ENCODE data around the gene COL13A1.

Gene COL13A1

DNA sequence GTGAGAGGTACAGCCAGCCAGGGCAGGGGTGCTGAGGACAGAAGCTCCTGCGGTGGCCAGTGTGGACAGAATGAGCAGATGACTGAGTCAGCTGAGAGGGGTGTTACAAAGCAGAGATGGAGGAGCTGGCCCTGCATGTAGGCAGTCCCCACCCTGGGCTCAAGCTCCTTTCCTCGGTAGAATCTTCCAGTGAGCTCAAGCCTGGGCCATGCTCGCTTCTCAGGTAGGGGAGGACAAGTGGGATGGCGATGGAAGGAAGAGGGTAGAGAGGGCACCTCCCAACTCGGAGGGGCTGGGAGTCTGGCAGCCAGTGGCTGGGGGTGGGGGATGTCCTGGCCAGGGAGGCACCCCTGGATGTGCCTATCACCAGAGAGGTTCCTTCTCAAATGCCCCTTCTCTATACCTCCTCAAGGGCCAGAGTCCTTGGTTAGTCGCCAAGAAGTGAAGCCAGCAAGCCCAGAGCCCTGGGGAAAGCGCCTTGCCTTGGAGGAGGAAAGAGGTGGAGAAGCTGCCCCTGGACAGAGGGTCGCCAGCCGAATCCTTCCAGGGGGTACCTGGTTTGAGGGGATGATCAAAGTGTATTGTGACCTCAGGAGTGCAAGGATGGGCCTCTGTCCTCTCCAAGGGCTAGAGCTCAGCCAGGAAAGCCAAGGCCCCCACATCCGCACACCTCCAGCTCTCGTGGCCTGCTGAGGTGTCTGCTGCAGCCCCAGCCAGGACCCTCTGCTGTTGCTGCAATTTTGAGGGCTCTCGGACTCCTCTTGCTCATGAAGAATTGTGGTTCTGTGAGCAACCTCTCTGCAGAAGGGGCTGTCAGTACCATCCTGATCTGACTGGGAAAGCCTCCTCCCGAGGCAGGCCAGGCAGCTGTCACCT, 162.4 kb downstream of the COL13A1 start:
- TF ChIP-seq, protein P1, sequence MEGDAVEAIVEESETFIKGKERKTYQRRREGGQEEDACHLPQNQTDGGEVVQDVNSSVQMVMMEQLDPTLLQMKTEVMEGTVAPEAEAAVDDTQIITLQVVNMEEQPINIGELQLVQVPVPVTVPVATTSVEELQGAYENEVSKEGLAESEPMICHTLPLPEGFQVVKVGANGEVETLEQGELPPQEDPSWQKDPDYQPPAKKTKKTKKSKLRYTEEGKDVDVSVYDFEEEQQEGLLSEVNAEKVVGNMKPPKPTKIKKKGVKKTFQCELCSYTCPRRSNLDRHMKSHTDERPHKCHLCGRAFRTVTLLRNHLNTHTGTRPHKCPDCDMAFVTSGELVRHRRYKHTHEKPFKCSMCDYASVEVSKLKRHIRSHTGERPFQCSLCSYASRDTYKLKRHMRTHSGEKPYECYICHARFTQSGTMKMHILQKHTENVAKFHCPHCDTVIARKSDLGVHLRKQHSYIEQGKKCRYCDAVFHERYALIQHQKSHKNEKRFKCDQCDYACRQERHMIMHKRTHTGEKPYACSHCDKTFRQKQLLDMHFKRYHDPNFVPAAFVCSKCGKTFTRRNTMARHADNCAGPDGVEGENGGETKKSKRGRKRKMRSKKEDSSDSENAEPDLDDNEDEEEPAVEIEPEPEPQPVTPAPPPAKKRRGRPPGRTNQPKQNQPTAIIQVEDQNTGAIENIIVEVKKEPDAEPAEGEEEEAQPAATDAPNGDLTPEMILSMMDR (IDR thresholded peaks at IDR 0.05; ENCODE audit: poor library complexity, severe bottlenecking), result no peak
- H3K9me3 ChIP-seq (ENCODE audit: severe bottlenecking), result no peaks in the 10 kb centered on the region
- no peaks in the 10 kb centered on the region for H3K27me3 ChIP-seq (ENCODE audit: insufficient read depth, poor library complexity, severe bottlenecking)
- H3K4me1 ChIP-seq (ENCODE audit: insufficient read depth, poor library complexity, severe bottlenecking), result no peaks in the 10 kb centered on the region
- no peak overlapping the region for H3K27ac ChIP-seq (ENCODE audit: poor library complexity, severe bottlenecking)
- DNase-seq (ENCODE audit: low spot score) (no peak), ATAC-seq (ENCODE audit: low read depth) (no peak)
- no peaks in the 10 kb centered on the region for H3K36me3 ChIP-seq (ENCODE audit: low read depth)
- no peak overlapping the region for H3K4me3 ChIP-seq (ENCODE audit: severe bottlenecking)

GRCh38 chr10:69965086-69965485, 163.4 kb downstream of the COL13A1 start:
- TF ChIP-seq, protein P1 (IDR thresholded peaks at IDR 0.05; ENCODE audit: poor library complexity, severe bottlenecking), result no peak
- no peaks in the 10 kb centered on the region for H3K36me3 ChIP-seq (ENCODE audit: low read depth)
- H3K4me3 ChIP-seq (ENCODE audit: severe bottlenecking), result no peak overlapping the region
- DNase-seq (ENCODE audit: low spot score), result no peak
- no peaks in the 10 kb centered on the region for H3K9me3 ChIP-seq (ENCODE audit: severe bottlenecking)
- H3K4me1 ChIP-seq (ENCODE audit: insufficient read depth, poor library complexity, severe bottlenecking), result no peaks in the 10 kb centered on the region
- no peak overlapping the region for H3K27ac ChIP-seq (ENCODE audit: poor library complexity, severe bottlenecking)
- no peaks in the 10 kb centered on the region for H3K27me3 ChIP-seq (ENCODE audit: insufficient read depth, poor library complexity, severe bottlenecking)
- no peak for ATAC-seq (ENCODE audit: low read depth)

- Histone ChIP-seq H3K27me3 (ENCODE audit: insufficient read depth, poor library complexity, severe bottlenecking) (no peaks in the 10 kb centered on the region), H3K36me3 (ENCODE audit: low read depth) (no peaks in the 10 kb centered on the region), H3K4me1 (ENCODE audit: insufficient read depth, poor library complexity, severe bottlenecking) (no peaks in the 10 kb centered on the region), H3K9me3 (ENCODE audit: severe bottlenecking) (no peaks in the 10 kb centered on the region), H3K27ac (ENCODE audit: poor library complexity, severe bottlenecking) (no peak overlapping the region), H3K4me3 (ENCODE audit: severe bottlenecking) (no peak overlapping the region)
- ATAC-seq (ENCODE audit: low read depth) (no peak), DNase-seq (ENCODE audit: low spot score) (no peak)
- TF ChIP-seq, protein P1 (IDR thresholded peaks at IDR 0.05; ENCODE audit: poor library complexity, severe bottlenecking), result no peak
Observed at GRCh38 chr10:69965919-69966662, 164.4 kb downstream of the COL13A1 start.

DNA sequence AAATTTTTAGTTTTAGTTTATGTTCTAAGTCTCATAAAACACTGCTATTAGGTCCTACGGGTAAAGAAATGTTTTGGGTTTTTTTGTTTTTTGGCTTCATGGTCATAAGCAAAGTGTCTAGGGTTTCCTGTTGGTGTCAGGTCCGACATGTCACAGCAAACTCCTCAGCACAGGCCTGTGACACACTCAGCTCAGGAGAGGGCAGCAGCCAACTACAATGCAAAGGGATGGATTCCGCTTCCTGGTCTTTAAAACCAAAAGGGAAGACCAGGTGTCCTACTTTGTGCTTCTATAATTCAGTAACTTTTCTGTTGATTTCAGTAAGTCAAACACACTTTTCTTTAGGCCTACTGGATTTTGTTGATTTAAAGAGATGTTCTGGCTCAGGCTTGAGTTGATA, 167.1 kb downstream of the COL13A1 start:
- Histone ChIP-seq H3K4me3 (ENCODE audit: severe bottlenecking) (no peak overlapping the region), H3K9me3 (ENCODE audit: severe bottlenecking) (no peaks in the 10 kb centered on the region), H3K27me3 (ENCODE audit: insufficient read depth, poor library complexity, severe bottlenecking) (peaks cover 10% of the 10 kb centered on the region), H3K36me3 (ENCODE audit: low read depth) (no peaks in the 10 kb centered on the region), H3K27ac (ENCODE audit: poor library complexity, severe bottlenecking) (no peak overlapping the region), H3K4me1 (ENCODE audit: insufficient read depth, poor library complexity, severe bottlenecking) (no peaks in the 10 kb centered on the region)
- no peak for DNase-seq (ENCODE audit: low spot score)
- ATAC-seq (ENCODE audit: low read depth), result peak; percentile 41; the same call in 1 of the 3 replicates
- TF ChIP-seq, protein P1 (IDR thresholded peaks at IDR 0.05; ENCODE audit: poor library complexity, severe bottlenecking), result peak; percentile 40
